B cell (primary cell): ENCODE measurements around the gene DLG2. TPM values are rescaled to one million over a fixed set of nuclear protein-coding genes. Genes with fewer than 3 reads are reported as not detected.

Experiments
- ATAC-seq: fragments of 200-7000 bp; cut with Tn5 transposase; one replicate; pipeline ENCODE4 v1.10.0; 2021; ENCODE audit warnings: low read depth, mild to moderate bottlenecking, moderate number of reproducible peaks, moderate library complexity
- CTCF ChIA-PET: fragments of 350-600 bp; sonication (Branson Sonifier 250); formaldehyde crosslinking; loops from one replicate; lab custom pipeline; 2021; ENCODE audit warnings: antibody characterized with exemption, inconsistent platforms; lab: Charles Lee
- POLR2A ChIA-PET: fragments of 350-600 bp; sonication (Branson Sonifier 250); formaldehyde crosslinking; loops from one replicate; lab custom pipeline; 2021; ENCODE audit warnings: antibody characterized with exemption; lab: Charles Lee
- DNase-seq: peaks from one replicate; pipeline ENCODE4 v3.0.0; 2013
- H2AFZ ChIP-seq: 2 replicates; pipeline ENCODE4 v1.6.1; 2012; ENCODE audit warnings: mild to moderate bottlenecking, low read depth, low read length; ENCODE audit not compliant: insufficient read depth, poor library complexity, severe bottlenecking
- H3K27ac ChIP-seq, 2 donors: 1 replicate in 1 of 2; 2 replicates in 1 of 2; pipeline ENCODE4 v1.5.1; 2012 to 2013; ENCODE audit warnings: low read length in 2 of 2, mild to moderate bottlenecking in 2 of 2, moderate library complexity in 1 of 2
- H3K27me3 ChIP-seq, 4 experiments: fragments of 200-600 bp in 1 of 4; sonication (generic) in 1 of 4; replicated peaks in 1 of 4; 1 replicate in 2 of 4; 2 replicates in 2 of 4; pipeline versions ENCODE4 v1.6.1 to v1.7.0; 2013 to 2016; ENCODE audit warnings: low read length in 3 of 4, mild to moderate bottlenecking in 2 of 4, mixed read lengths in 1 of 4, moderate library complexity in 1 of 4; ENCODE audit not compliant: insufficient read depth in 4 of 4, control insufficient read depth in 3 of 4; ENCODE audit errors: control extremely low read depth in 1 of 4
- H3K36me3 ChIP-seq, 2 experiments: replicated peaks in 1 of 2; 1 replicate in 1 of 2; 2 replicates in 1 of 2; pipeline versions ENCODE4 v1.6.1 to v1.7.1; 2013; ENCODE audit warnings: low read length in 1 of 2; ENCODE audit not compliant: insufficient read depth in 2 of 2, control insufficient read depth in 1 of 2; ENCODE audit errors: control extremely low read depth in 1 of 2, extremely low read depth in 1 of 2
- H3K4me1 ChIP-seq, 2 donors: fragments of 200-600 bp in 1 of 2; sonication (generic) in 1 of 2; 1 replicate in 1 of 2; 2 replicates in 1 of 2; pipeline versions ENCODE4 v1.5.1 to v1.6.1; 2013 to 2017; ENCODE audit warnings: low read length in 2 of 2; ENCODE audit not compliant: control insufficient read depth in 2 of 2, insufficient read depth in 2 of 2
- H3K4me2 ChIP-seq: replicated peaks from 2 replicates; pipeline ENCODE3; 2012; ENCODE audit warnings: mild to moderate bottlenecking, low read depth, low read length; ENCODE audit not compliant: poor library complexity, severe bottlenecking
- H3K4me3 ChIP-seq, 5 experiments: fragments of 200-600 bp in 1 of 5; sonication (generic) in 1 of 5; 1 replicate in 3 of 5; 2 replicates in 2 of 5; pipeline versions ENCODE4 v1.5.1 to v1.7.0; 2011 to 2016; ENCODE audit warnings: low read length in 4 of 5, mild to moderate bottlenecking in 4 of 5, low read depth in 2 of 5, control low read depth in 1 of 5, moderate library complexity in 1 of 5; ENCODE audit not compliant: insufficient read depth in 1 of 5; ENCODE audit errors: control extremely low read depth in 1 of 5, extremely low read depth in 1 of 5
- H3K79me2 ChIP-seq: fragments of 200-600 bp; sonication (generic); one replicate; pipeline ENCODE4 v1.6.0; 2016; ENCODE audit warnings: low read length; ENCODE audit not compliant: control insufficient read depth, insufficient read depth
- H3K9ac ChIP-seq: fragments of 200-600 bp; sonication (generic); 2 replicates; pipeline ENCODE4 v1.6.1; 2017; ENCODE audit warnings: mild to moderate bottlenecking, low read length, moderate library complexity
- H3K9me3 ChIP-seq, 3 donors: one replicate each; pipeline versions ENCODE4 v1.6.1 to v1.7.1; 2013; ENCODE audit warnings: low read length in 2 of 3; ENCODE audit not compliant: control insufficient read depth in 2 of 3, insufficient read depth in 1 of 3; ENCODE audit errors: control extremely low read depth in 1 of 3
- H4K20me1 ChIP-seq: 2 replicates; pipeline ENCODE4 v1.6.0; 2012; ENCODE audit warnings: mild to moderate bottlenecking, low read length; ENCODE audit not compliant: insufficient read depth, control insufficient read depth, poor library complexity, severe bottlenecking
- H3K27ac Mint-ChIP-seq: one replicate; pipeline ENCODE4 v1.8.0; 2021; ENCODE audit warnings: mixed read lengths
- H3K27me3 Mint-ChIP-seq: one replicate; pipeline ENCODE4 v1.8.0; 2021; ENCODE audit warnings: mixed read lengths
- H3K4me1 Mint-ChIP-seq: one replicate; pipeline ENCODE4 v1.8.0; 2021; ENCODE audit warnings: mixed read lengths
- H3K4me3 Mint-ChIP-seq: one replicate; pipeline ENCODE4 v1.8.0; 2021; ENCODE audit warnings: mixed read lengths
- H3K9me3 Mint-ChIP-seq: one replicate; pipeline ENCODE4 v1.8.0; 2022; ENCODE audit warnings: mixed read lengths; ENCODE audit not compliant: insufficient read depth
- CTCF ChIP-seq: fragments of 200-600 bp; IDR thresholded peaks from one replicate; pipeline ENCODE4 v1.8.0; 2022; ENCODE audit warnings: antibody characterized with exemption, mild to moderate bottlenecking
- EZH2 ChIP-seq: IDR thresholded peaks from 2 replicates; pipeline ENCODE4 v1.6.1; 2012; ENCODE audit warnings: borderline replicate concordance, low read depth, mild to moderate bottlenecking, moderate library complexity, low read length; ENCODE audit not compliant: insufficient read depth, poor library complexity, severe bottlenecking
- WGBS: methylation state at CpG from one replicate; pipeline ENCODE4 v1.1.5; 2013; ENCODE audit warnings: missing lambda C conversion rate; ENCODE audit not compliant: insufficient coverage; 5-methylcytosine and 5-hydroxymethylcytosine counted together
- intact Hi-C: fragments of 100-400 bp; cut with micrococcal nuclease; formaldehyde crosslinking; loops from one replicate; pipeline ENCODE4 v1.10.0; 2022
- polyA plus RNA-seq: library from polyadenylated mRNA; depleted of rRNA; stranded (reverse); fragments of >200 nt; gene quantifications from 2 replicates; pipeline ENCODE4 v1.2.3, GENCODE V29; 2012
- total RNA-seq, 2 donors: library from RNA; stranded (reverse); fragments of 120-200 nt in 1 of 2; gene quantifications; 1 replicate in 1 of 2; 2 replicates in 1 of 2; pipeline versions ENCODE4 v1.2.3 to v1.2.4, GENCODE V29; 2013 to 2022

The DLG2 gene
- total and polyA plus RNA-seq, 2 donors (not counting 1 experiment from before 2014, with no cell fraction given), result 0.54 to 5.4 TPM

- no peak overlapping the region for H2AFZ ChIP-seq
- H3K4me1 ChIP-seq, result no peaks in the 10 kb centered on the region
- TF ChIP-seq EZH2 (no peak), CTCF (no peak)
- H3K79me2 ChIP-seq, result no peaks in the 10 kb centered on the region
- no peaks in the 10 kb centered on the region for H3K9me3 Mint-ChIP-seq
- H3K4me3 ChIP-seq, result no peak overlapping the region
- H3K27me3 ChIP-seq, result no peaks in the 10 kb centered on the region
- ChIA-PET CTCF (no interaction called here), POLR2A (no interaction called here)
- DNase-seq (no peak), ATAC-seq (no peak)
- H3K9me3 ChIP-seq, result no peaks in the 10 kb centered on the region
- H3K27ac ChIP-seq, result no peak overlapping the region
- intact Hi-C loops, result no loop called here
- no peak overlapping the region for H3K9ac ChIP-seq
- H3K27me3 Mint-ChIP-seq, result peaks cover 3% of the 10 kb centered on the region
- H3K27ac Mint-ChIP-seq, result no peak overlapping the region
- no peaks in the 10 kb centered on the region for H4K20me1 ChIP-seq
- no peak overlapping the region for H3K4me3 Mint-ChIP-seq
- H3K4me2 ChIP-seq, result no peak overlapping the region
- no peaks in the 10 kb centered on the region for H3K36me3 ChIP-seq
- H3K4me1 Mint-ChIP-seq, result no peaks in the 10 kb centered on the region
Measured at GRCh38 chr11:83709434-83709833, 1917.7 kb downstream of the DLG2 start.

- H3K27ac Mint-ChIP-seq, result no peak overlapping the region
- H2AFZ ChIP-seq, result no peak overlapping the region
- no peak overlapping the region for H3K9ac ChIP-seq
- ChIA-PET POLR2A (no interaction called here), CTCF (no interaction called here)
- intact Hi-C loops, result no loop called here
- H3K4me1 Mint-ChIP-seq, result no peaks in the 10 kb centered on the region
- no peak overlapping the region for H3K4me3 Mint-ChIP-seq
- no peaks in the 10 kb centered on the region for H4K20me1 ChIP-seq
- peaks cover 0 to 5% (median 0%) of the 10 kb centered on the region in 4 experiments for H3K27me3 ChIP-seq
- no peak for ATAC-seq
- no peak overlapping the region for H3K4me3 ChIP-seq
- no peaks in the 10 kb centered on the region for H3K9me3 Mint-ChIP-seq
- no peak overlapping the region for H3K4me2 ChIP-seq
- TF ChIP-seq EZH2 (no peak), CTCF (no peak)
- no peak for DNase-seq
- 90% methylated on average over 6 of the region's 6 CpGs for WGBS
- no peaks in the 10 kb centered on the region for H3K9me3 ChIP-seq
- no peak overlapping the region for H3K27ac ChIP-seq
- H3K36me3 ChIP-seq, result no peaks in the 10 kb centered on the region
- H3K4me1 ChIP-seq, result no peaks in the 10 kb centered on the region
- H3K79me2 ChIP-seq, result no peaks in the 10 kb centered on the region
- peaks cover 6% of the 10 kb centered on the region for H3K27me3 Mint-ChIP-seq
Measured at GRCh38 chr11:83706566-83706965, 1920.6 kb downstream of the DLG2 start.
